Activated naive CD8-positive, alpha-beta T cell (primary cell): ENCODE results near the gene PARD3B.

Experiments used
- H3K27ac Mint-ChIP-seq: one replicate; pipeline ENCODE4 v1.8.0; 2021; ENCODE audit warnings: mixed read lengths
- H3K27me3 Mint-ChIP-seq: one replicate; pipeline ENCODE4 v1.8.0; 2021; ENCODE audit warnings: mixed read lengths
- H3K36me3 Mint-ChIP-seq: one replicate; pipeline ENCODE4 v1.8.0; 2021; ENCODE audit warnings: mixed read lengths
- H3K4me1 Mint-ChIP-seq: one replicate; pipeline ENCODE4 v1.8.0; 2021; ENCODE audit warnings: low read depth, mixed read lengths
- H3K4me3 Mint-ChIP-seq: one replicate; pipeline ENCODE4 v1.8.0; 2021; ENCODE audit warnings: mild to moderate bottlenecking, mixed read lengths
- H3K9me3 Mint-ChIP-seq: one replicate; pipeline ENCODE4 v1.8.0; 2021; ENCODE audit warnings: low read depth, mixed read lengths

Gene PARD3B

DNA sequence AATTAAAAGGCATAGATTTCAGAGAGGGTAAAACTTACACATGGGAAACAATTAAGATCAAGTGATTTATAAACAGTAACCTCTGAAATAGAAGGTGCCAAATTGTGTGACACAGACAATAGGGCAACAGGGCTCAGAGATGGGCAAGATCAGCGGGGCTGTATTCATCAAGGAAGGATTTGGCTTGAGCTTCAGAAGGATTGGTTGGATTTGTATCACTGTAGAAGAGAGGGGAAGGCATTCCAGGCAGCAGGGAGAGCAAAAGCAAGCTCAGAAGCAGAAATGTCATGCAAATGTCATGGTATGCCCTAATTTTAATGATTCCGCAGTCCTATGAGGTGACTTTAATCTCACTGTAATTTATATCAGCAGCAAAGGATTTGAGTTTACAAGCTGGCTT, 722.0 kb downstream of the PARD3B start:
- Mint-ChIP-seq H3K9me3 (no peaks in the 10 kb centered on the region), H3K27me3 (no peaks in the 10 kb centered on the region), H3K36me3 (peaks cover 4% of the 10 kb centered on the region), H3K4me3 (no peak overlapping the region), H3K27ac (no peak overlapping the region), H3K4me1 (no peaks in the 10 kb centered on the region)

DNA sequence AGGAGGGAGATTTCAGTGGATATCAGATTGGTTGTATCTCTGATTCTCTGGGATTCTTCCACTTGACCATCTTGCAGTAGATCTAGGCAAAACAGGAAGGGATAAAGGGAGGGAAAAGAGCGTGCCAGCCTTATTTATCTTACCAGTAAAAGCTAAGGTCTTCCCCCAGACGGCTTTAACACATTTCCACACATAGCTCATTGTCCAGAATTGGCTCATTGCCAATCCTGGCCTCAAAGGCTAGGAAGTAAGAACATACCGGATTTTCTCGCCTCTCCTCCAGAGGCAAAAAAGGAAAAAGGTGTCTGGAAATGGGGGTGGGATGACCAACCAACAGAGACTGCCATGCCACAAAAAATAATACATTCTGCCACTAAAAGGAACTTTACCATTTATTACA, 725.4 kb downstream of the PARD3B start:
- H3K36me3 Mint-ChIP-seq = no peaks in the 10 kb centered on the region
- H3K9me3 Mint-ChIP-seq = no peaks in the 10 kb centered on the region
- no peak overlapping the region for H3K27ac Mint-ChIP-seq

DNA sequence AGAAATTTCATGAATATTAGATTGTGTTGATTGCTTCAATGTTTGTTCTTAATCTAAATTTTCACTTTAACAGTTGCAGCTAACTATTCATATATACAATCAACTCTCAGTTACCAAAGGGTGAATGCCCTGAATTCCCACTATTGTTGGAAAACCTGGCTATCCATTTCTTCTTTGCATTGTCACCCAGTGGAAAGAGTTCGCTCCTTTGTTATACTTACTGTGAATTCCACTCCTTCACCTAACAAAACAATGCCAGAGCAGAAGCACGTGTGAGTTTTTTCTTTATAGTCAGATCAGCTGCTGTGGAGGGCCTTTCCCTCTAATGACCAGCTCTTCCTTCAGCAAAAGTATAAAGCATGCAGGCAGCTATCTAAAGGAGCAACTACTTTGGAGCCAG, 727.9 kb downstream of the PARD3B start:
- Mint-ChIP-seq H3K27ac (no peak overlapping the region), H3K9me3 (peaks cover 3% of the 10 kb centered on the region), H3K36me3 (peaks cover 5% of the 10 kb centered on the region), H3K27me3 (no peaks in the 10 kb centered on the region), H3K4me3 (no peak overlapping the region), H3K4me1 (no peaks in the 10 kb centered on the region)

More for the DNA sequence above, 725.4 kb downstream of the PARD3B start:
- Mint-ChIP-seq H3K27me3 (no peaks in the 10 kb centered on the region), H3K4me3 (no peak overlapping the region), H3K4me1 (no peaks in the 10 kb centered on the region)

DNA sequence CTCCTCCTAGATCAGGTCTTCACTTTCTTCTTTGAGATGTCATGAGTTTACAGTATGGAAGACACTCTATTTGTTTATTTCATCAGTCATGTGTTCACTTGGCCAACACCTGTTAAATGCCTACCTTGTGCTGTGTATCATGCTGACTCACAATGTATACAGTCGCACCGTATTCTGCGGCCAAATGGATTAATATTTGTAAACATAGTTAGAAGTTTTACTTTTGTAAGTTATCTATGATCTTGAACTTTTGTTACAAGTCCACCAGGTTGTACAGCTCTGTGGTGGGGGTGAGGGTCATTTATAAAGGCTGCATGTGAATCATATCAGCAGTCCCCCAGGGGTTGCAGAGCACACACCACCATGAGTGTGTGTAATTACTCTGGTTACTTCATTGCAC, 728.4 kb downstream of the PARD3B start:
- Mint-ChIP-seq H3K36me3 (peaks cover 5% of the 10 kb centered on the region), H3K4me1 (no peaks in the 10 kb centered on the region), H3K27ac (no peak overlapping the region), H3K27me3 (no peaks in the 10 kb centered on the region), H3K9me3 (peaks cover 3% of the 10 kb centered on the region), H3K4me3 (no peak overlapping the region)

DNA sequence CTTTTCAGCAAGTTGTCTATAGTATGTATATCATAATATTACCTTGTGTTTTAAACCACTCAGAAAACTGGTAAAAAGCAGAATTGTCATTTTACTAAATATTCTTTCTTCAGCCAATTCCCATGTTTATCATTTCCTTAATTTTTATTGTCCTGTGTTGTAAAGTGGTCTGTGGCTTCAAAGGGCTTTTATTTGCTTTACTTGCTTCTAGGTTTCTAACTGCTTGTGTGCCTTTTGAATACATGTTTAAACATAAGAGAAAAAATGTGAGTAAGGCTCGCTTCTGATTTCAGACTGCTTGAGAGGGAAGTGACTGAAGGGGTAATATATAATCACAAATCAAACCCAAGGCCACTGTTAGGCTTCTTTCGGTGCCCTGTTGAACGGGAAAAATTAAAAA, 729.5 kb downstream of the PARD3B start:
- Mint-ChIP-seq H3K4me1 (no peaks in the 10 kb centered on the region), H3K4me3 (no peak overlapping the region), H3K27ac (no peak overlapping the region), H3K27me3 (no peaks in the 10 kb centered on the region), H3K9me3 (peaks cover 3% of the 10 kb centered on the region), H3K36me3 (peaks cover 8% of the 10 kb centered on the region)

DNA sequence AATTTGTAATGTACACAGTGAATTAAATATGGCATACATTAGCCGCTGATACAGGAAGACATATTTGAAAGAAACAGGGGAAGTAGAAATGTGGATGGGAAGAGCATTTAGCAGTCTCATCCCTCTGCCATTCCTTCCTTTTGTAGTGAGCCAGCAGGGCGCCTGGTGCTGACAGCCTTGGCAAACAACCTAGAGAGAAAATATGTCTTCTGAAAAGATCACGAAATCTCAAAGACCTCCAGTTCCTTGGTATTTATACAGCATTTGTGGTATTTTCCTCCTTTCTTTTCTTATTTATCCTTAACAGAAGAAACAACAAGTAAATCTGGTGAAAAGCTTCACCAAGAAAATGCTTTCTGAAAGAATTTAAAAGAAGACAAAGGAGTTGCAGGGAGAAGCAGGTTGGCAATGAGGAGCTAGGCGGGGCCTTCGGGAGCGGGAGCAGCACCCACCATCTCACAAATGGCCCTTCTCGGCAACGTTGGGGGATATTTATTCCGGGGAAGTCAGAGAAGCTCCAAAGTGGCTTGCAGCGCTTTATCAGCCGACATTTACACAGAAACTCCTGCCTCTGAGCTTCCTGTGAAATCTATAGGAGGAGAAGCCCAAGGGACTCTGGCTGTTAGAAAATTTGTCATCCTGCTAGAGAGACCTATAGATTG, 731.0 kb downstream of the PARD3B start:
- H3K4me3 Mint-ChIP-seq = no peak overlapping the region
- H3K36me3 Mint-ChIP-seq = peaks cover 8% of the 10 kb centered on the region
- H3K4me1 Mint-ChIP-seq = no peaks in the 10 kb centered on the region
- peaks cover 3% of the 10 kb centered on the region for H3K9me3 Mint-ChIP-seq
- no peak overlapping the region for H3K27ac Mint-ChIP-seq
- no peaks in the 10 kb centered on the region for H3K27me3 Mint-ChIP-seq

DNA sequence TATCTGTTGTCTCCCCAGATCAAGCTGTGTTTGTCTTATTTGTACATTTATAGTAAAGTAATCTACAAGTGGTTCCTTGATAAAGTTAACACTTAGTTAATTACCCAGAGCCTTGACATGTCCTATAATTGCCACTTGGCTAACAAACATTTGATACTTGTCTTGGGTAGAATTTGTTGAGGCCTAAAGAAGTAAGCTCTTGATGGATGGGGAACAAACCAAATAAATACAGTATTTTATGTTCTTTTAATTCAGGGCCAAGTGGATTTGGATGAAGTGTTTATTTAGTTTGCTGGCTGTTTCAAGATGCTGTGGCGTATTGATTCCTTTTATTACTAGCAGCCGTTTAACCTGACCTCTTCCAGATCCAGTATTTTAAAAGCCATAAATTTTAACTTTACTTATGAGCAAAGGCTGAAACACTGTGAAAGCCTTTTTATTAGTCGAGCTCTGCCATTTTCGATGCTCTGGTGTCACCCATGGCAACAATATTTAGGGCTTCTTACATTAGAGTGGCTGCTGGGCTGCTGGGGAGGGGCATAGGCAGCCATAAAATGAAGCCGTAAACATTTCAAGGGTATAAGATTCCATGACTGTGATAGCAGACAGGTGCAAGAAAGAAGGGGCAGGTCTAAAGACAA, 735.4 kb downstream of the PARD3B start:
- Mint-ChIP-seq H3K27me3 (no peaks in the 10 kb centered on the region), H3K27ac (no peak overlapping the region), H3K9me3 (peaks cover 3% of the 10 kb centered on the region), H3K4me1 (no peaks in the 10 kb centered on the region), H3K4me3 (no peak overlapping the region), H3K36me3 (peaks cover 8% of the 10 kb centered on the region)

DNA sequence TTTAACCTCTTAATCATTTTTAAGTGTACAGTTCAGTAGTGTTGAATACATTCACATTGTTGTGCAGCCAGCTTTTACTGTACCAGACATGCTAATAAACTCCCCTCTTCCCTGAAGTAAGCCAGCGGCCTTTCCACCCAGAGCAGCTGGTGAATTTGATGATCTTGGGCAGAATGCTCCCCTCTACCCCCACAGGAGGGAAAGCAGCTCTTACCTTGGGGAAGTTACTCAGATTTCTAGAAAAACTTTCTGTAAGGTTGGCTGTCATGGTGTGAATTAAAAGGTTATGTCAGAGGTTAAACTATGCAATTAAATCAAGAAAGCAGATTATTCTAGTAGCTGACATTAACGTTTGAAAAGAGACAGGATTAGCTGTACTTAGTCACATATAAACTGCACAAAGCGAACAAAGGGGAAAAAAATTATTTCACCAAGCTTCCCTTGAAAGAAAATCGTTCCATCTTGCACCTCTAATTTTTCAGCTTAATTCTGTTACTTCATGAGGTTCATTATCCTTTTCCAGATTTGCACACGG, 738.5 kb downstream of the PARD3B start:
- no peak overlapping the region for H3K27ac Mint-ChIP-seq
- no peak overlapping the region for H3K4me3 Mint-ChIP-seq
- no peaks in the 10 kb centered on the region for H3K27me3 Mint-ChIP-seq
- no peaks in the 10 kb centered on the region for H3K9me3 Mint-ChIP-seq
- H3K4me1 Mint-ChIP-seq = no peaks in the 10 kb centered on the region
- peaks cover 3% of the 10 kb centered on the region for H3K36me3 Mint-ChIP-seq

DNA sequence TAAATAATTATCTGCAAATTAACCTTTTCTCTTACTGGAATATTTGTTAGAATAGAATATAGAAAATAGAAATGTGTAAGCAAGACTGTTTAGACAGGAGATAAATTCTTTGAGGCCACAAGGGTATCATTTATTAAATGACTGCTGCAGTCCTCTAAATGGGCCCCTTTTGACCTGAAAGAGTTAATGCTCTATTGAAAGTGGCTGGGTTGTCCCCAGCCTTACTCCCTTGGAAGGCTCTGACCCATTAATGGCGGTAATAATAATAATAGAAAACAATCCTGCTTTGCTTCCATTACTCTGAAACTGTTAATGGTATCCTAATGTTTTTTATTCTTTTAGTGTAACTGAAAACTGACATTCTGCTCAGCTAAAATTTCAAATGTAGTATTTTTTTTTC, 739.1 kb downstream of the PARD3B start:
- Mint-ChIP-seq H3K4me3 (no peak overlapping the region), H3K4me1 (no peaks in the 10 kb centered on the region), H3K9me3 (no peaks in the 10 kb centered on the region), H3K27ac (no peak overlapping the region), H3K27me3 (no peaks in the 10 kb centered on the region), H3K36me3 (no peaks in the 10 kb centered on the region)

DNA sequence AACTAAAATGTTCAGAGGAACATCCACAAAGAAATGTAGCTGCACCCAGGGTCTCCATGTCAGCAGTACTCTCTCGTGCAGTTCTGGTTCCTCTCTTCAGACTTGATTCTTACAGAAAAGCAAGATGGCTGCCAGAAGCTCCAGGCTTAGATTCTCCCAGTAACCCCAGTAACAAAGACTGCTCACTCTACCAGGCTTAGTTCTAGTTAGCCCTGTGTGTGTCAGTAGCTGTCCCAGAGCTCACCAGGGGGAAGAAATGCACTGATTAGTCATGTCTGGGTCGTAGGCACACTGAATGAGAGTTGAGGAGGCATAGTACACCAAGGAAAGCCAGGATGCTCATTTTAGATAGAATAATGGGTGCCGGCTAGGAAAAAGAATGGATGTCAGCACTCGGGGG, 742.0 kb downstream of the PARD3B start:
- Mint-ChIP-seq H3K4me1 (no peaks in the 10 kb centered on the region), H3K27ac (no peak overlapping the region), H3K4me3 (no peak overlapping the region), H3K27me3 (no peaks in the 10 kb centered on the region), H3K36me3 (no peaks in the 10 kb centered on the region), H3K9me3 (no peaks in the 10 kb centered on the region)

DNA sequence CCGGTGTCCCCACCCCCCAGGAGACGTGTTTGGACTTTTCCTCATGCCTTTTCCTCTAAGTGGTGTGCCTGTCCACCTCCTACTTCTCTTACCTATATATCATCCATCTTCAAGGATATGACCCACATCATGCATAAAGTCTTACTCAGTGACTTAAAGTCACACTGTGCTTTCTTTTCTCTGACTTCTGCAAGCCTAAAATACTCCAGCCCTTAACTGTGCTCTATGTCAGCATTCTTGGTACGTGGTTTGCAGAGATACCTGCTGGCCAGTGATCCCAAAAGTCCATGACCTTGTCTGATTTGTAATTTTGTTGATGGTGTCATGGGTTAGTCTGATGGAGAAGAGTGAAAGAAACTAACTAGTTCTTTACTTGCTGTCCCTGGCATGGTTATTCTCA, 743.4 kb downstream of the PARD3B start:
- Mint-ChIP-seq H3K4me3 (no peak overlapping the region), H3K27me3 (no peaks in the 10 kb centered on the region), H3K9me3 (no peaks in the 10 kb centered on the region), H3K4me1 (no peaks in the 10 kb centered on the region), H3K27ac (no peak overlapping the region), H3K36me3 (no peaks in the 10 kb centered on the region)

DNA sequence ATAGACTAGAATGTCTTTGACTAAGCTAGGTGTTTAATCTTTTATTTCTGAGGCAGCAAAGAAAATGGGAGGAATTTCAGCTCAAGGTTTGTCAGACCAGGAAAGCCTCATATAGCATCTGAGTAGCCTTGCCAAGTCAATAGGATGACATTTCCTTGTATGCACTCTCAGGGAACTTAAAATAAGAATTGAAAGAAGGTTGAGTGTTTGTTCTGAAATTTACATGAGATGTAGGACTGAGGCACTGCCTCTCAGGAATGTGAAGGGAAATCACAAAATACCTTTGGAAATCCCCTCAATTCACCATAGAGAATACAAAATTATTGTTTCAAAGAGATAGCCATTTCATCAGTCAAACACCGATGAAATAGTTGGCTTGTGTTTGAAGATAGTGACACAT, 745.0 kb downstream of the PARD3B start:
- H3K4me1 Mint-ChIP-seq = no peaks in the 10 kb centered on the region
- H3K4me3 Mint-ChIP-seq = no peak overlapping the region
- no peaks in the 10 kb centered on the region for H3K27me3 Mint-ChIP-seq
- H3K9me3 Mint-ChIP-seq = no peaks in the 10 kb centered on the region
- H3K36me3 Mint-ChIP-seq = no peaks in the 10 kb centered on the region
- no peak overlapping the region for H3K27ac Mint-ChIP-seq

DNA sequence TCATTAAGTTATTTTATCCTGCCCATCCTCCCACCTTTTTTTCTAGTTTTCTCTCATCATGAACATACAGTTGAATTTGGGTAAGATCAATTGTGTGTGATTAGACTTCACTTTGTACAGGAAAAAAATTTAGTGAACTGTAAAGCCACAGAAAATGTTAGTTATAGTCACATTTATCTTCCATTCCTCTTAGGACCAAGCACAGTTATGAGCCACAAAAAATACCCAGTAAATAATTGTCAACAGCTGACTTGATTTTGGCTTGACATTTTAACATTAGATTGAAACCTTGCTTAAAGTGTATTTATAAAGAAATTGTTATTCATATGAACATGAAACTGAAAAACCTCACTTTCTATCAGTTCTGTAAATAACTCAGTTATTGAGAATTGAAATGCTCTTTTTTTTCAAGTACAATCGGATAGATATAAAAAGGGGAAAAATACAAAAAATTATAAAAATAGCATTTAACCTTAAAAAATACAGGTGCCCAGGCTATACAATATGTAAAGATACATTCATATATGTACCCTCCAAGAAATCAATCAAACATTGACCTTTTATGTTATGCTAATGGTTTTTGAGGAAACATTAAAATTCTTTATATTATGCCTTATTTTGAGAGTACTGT, 747.5 kb downstream of the PARD3B start:
- H3K4me3 Mint-ChIP-seq = no peak overlapping the region
- H3K27me3 Mint-ChIP-seq = no peaks in the 10 kb centered on the region
- no peaks in the 10 kb centered on the region for H3K9me3 Mint-ChIP-seq
- H3K36me3 Mint-ChIP-seq = no peaks in the 10 kb centered on the region
- no peak overlapping the region for H3K27ac Mint-ChIP-seq
- no peaks in the 10 kb centered on the region for H3K4me1 Mint-ChIP-seq

DNA sequence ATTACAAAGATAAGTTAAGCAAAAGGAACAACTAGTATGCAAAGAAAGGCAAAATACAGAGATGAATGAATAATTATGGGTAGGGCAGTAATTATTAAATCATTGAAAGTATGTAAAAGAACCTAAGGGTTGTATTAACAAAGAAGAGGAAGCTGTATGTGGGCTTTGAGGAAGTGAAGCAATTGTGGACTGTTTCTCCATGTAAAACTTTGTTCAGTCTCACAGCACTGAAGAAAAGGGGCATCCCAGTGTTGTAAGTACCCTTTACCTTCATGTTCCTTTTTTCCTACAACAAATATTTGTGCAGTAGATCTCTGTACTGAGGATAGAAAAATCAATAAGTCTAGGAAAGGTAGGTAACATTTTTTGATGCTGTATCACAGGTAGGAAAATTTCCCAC, 748.3 kb downstream of the PARD3B start:
- Mint-ChIP-seq H3K4me3 (no peak overlapping the region), H3K9me3 (no peaks in the 10 kb centered on the region), H3K27ac (no peak overlapping the region)

DNA sequence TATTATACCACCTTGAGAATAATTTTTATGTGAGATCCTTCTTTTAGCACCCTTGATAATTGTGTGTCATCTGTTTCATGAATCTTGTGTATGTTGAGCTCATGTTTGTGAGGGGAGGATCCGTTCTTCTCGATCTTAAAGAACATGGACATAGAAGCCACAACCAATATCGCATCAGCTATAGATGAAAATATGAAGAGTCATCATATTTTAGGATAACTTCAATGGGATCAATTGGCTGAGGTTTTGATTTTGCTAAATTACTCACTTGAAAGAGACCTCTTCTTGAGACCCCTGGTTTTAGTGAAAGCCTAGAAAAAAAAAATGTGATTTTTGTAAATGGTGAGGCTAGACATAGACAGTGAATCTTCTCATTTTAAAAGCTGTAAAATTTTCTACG, 751.7 kb downstream of the PARD3B start:
- Mint-ChIP-seq H3K27me3 (peaks cover 1% of the 10 kb centered on the region), H3K36me3 (no peaks in the 10 kb centered on the region), H3K4me3 (no peak overlapping the region), H3K9me3 (no peaks in the 10 kb centered on the region), H3K4me1 (no peaks in the 10 kb centered on the region), H3K27ac (no peak overlapping the region)

More for the DNA sequence above, 748.3 kb downstream of the PARD3B start:
- H3K36me3 Mint-ChIP-seq = no peaks in the 10 kb centered on the region
- peaks cover under 1% of the 10 kb centered on the region for H3K27me3 Mint-ChIP-seq
- no peaks in the 10 kb centered on the region for H3K4me1 Mint-ChIP-seq
